A549 treated with Mapracorat at 1 μM for 4 hours (cell line): ENCODE measurements around the gene DST. TPM values are rescaled to one million over a fixed set of nuclear protein-coding genes. Genes with fewer than 3 reads are reported as not detected.

ENCODE experiments used
- total RNA-seq: library from RNA; stranded (reverse); fragments of 200-300 nt; extraction: Qiagen RNA extraction; gene quantifications from 5 replicates; pipeline ENCODE4 v1.2.3, GENCODE V29; 2022

Gene DST
- 48.3 to 57.9 TPM (median 52.1 TPM) in 5 replicates for total RNA-seq

GRCh38 chr6:56642366-56643261 lies at the start of gene DST:
DST (minus strand) TSS chr6:56642889.

